KMS-11 (cell line): ENCODE results near the gene ITGB3.

Source experiments
- H2AFZ ChIP-seq: fragments of 200-600 bp; sonication (generic); 2 replicates; pipeline ENCODE4 v1.6.1; 2016; ENCODE audit warnings: antibody characterized with exemption, mixed run types, low read depth
- H3K27ac ChIP-seq: fragments of 200-600 bp; sonication (generic); 2 replicates; pipeline ENCODE4 v1.6.1; 2016; ENCODE audit warnings: mild to moderate bottlenecking, mixed run types
- H3K27me3 ChIP-seq: fragments of 200-600 bp; sonication (generic); 2 replicates; pipeline ENCODE4 v1.6.1; 2017; ENCODE audit warnings: mild to moderate bottlenecking, low read depth, mixed run types, moderate library complexity; ENCODE audit not compliant: insufficient read depth
- H3K36me3 ChIP-seq: fragments of 200-600 bp; sonication (generic); 2 replicates; pipeline ENCODE4 v1.6.1; 2017; ENCODE audit warnings: mild to moderate bottlenecking, mixed run types; ENCODE audit not compliant: insufficient read depth
- H3K4me1 ChIP-seq: fragments of 200-600 bp; sonication (generic); 2 replicates; pipeline ENCODE4 v1.6.1; 2016; ENCODE audit warnings: mild to moderate bottlenecking, low read depth, mixed run types; ENCODE audit not compliant: poor library complexity, severe bottlenecking
- H3K4me2 ChIP-seq: fragments of 200-600 bp; sonication (generic); 2 replicates; pipeline ENCODE4 v1.7.0; 2016; ENCODE audit warnings: mild to moderate bottlenecking, mixed run types
- H3K4me3 ChIP-seq: fragments of 200-600 bp; sonication (generic); IDR thresholded peaks from 2 replicates; pipeline ENCODE4 v1.6.1; 2017; ENCODE audit warnings: low read depth, low read length, mixed read lengths; ENCODE audit not compliant: insufficient read depth
- H3K79me2 ChIP-seq: fragments of 200-600 bp; sonication (generic); 2 replicates; pipeline ENCODE4 v1.6.1; 2016; ENCODE audit warnings: low read depth, mixed run types; ENCODE audit not compliant: insufficient read depth
- H3K9ac ChIP-seq: fragments of 200-600 bp; sonication (generic); 2 replicates; pipeline ENCODE4 v1.6.1; 2016; ENCODE audit warnings: mild to moderate bottlenecking, mixed run types
- H4K20me1 ChIP-seq: fragments of 200-600 bp; sonication (generic); 2 replicates; pipeline ENCODE4 v1.6.1; 2016; ENCODE audit warnings: mild to moderate bottlenecking, mixed run types; ENCODE audit not compliant: insufficient read depth
- TF ChIP-seq, protein P1 (sequence below): fragments of 200-600 bp; sonication (generic); conservative IDR thresholded peaks from 2 replicates; pipeline ENCODE4 v1.6.1; 2017; ENCODE audit warnings: low read depth, mild to moderate bottlenecking, antibody characterized with exemption, low read length, moderate library complexity, mixed read lengths

ITGB3 gene

DNA sequence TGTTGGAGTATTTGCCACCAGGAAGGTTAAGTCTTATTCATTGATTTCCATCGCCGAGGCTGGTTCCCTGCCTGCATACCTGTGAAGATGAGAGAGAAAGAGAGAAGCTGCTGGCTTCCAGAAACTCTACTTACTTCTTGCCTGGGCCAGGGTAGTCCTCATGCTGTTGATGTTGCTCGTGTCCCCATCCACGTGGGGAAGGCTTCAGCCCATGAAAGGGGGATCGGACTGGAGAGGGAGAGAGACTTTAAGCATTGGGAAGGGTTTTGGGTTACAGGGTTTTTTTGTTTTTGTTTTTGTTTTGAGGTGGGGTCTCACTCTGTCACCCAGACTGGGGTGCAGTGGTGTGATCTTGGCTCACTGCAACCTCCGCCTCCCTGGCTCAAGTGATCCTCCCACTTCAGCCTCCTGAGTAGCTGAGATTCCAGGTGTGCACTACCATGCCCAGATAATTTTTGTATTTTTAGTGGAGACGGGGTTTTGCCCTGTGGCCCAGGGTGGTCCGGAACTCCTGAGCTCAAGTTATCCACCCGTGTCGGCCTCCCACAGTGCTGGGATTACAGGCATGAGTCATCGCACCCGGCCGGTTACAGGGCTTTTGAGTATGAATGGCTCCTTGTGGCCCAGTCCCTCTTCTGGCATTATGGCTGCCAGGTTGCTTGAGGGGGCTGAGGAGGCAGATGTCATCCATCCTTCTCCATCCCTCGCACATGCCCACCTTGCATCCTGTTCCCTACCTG lies 26.6 kb downstream of the ITGB3 start:
- H3K27me3 ChIP-seq: no peaks in the 10 kb centered on the region
- H3K27ac ChIP-seq: no peak overlapping the region
- peaks cover 26% of the 10 kb centered on the region for H3K4me1 ChIP-seq
- TF ChIP-seq, protein P1, sequence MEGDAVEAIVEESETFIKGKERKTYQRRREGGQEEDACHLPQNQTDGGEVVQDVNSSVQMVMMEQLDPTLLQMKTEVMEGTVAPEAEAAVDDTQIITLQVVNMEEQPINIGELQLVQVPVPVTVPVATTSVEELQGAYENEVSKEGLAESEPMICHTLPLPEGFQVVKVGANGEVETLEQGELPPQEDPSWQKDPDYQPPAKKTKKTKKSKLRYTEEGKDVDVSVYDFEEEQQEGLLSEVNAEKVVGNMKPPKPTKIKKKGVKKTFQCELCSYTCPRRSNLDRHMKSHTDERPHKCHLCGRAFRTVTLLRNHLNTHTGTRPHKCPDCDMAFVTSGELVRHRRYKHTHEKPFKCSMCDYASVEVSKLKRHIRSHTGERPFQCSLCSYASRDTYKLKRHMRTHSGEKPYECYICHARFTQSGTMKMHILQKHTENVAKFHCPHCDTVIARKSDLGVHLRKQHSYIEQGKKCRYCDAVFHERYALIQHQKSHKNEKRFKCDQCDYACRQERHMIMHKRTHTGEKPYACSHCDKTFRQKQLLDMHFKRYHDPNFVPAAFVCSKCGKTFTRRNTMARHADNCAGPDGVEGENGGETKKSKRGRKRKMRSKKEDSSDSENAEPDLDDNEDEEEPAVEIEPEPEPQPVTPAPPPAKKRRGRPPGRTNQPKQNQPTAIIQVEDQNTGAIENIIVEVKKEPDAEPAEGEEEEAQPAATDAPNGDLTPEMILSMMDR: no peak
- H3K4me3 ChIP-seq: no peak overlapping the region
- H3K9ac ChIP-seq: no peak overlapping the region
- H2AFZ ChIP-seq: no peak overlapping the region
- no peaks in the 10 kb centered on the region for H3K79me2 ChIP-seq
- no peaks in the 10 kb centered on the region for H3K36me3 ChIP-seq
- H3K4me2 ChIP-seq: no peak overlapping the region
- no peaks in the 10 kb centered on the region for H4K20me1 ChIP-seq

DNA sequence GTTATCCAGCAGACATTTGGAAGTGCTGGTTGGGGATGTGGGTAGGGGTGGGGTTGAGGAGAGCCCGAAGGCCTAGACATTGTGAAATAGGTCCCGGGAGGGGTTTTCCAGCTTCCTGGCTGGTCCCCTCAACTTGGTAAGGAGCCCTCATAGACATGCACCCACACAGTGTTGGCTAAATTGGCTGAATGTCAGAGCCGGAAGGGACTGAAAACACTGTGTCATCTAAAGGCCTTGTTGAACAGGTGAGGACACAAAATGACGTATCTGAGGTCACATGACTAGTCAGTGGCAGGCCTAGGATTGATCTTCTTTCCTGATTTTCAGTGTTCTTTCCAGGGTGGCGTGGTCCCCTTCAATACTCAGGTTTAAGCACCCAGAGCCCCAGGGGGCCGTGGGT lies 27.6 kb downstream of the ITGB3 start:
- H3K36me3 ChIP-seq: no peaks in the 10 kb centered on the region
- no peak overlapping the region for H3K27ac ChIP-seq
- H3K4me3 ChIP-seq: no peak overlapping the region
- no peak overlapping the region for H3K4me2 ChIP-seq
- H3K79me2 ChIP-seq: no peaks in the 10 kb centered on the region
- H3K27me3 ChIP-seq: no peaks in the 10 kb centered on the region
- H2AFZ ChIP-seq: no peak overlapping the region
- TF ChIP-seq, protein P1: no peak
- H3K4me1 ChIP-seq: peaks cover 26% of the 10 kb centered on the region
- no peaks in the 10 kb centered on the region for H4K20me1 ChIP-seq
- no peak overlapping the region for H3K9ac ChIP-seq

DNA sequence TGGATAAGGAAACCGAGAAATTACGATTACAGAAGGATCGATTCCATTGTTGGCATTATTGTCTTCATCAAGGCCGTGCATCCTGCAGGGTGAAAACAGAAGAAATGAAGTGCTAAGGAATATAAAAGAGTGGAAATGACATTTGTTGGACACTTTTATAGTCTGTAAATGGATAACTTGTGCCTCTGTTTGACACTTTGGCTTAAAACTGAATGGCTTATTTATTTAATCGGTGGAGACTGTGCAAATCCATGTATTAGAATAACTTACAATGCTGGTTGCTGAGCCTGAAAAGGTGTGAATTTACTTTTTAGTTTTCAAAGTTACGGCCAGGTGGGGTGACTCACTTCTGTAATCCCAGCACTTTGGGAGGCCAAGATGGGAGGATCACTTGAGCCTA lies 31.4 kb downstream of the ITGB3 start:
- no peak overlapping the region for H3K9ac ChIP-seq
- H3K79me2 ChIP-seq: no peaks in the 10 kb centered on the region
- H3K4me2 ChIP-seq: no peak overlapping the region
- no peak overlapping the region for H3K27ac ChIP-seq
- peaks cover 2% of the 10 kb centered on the region for H3K4me1 ChIP-seq
- no peaks in the 10 kb centered on the region for H3K36me3 ChIP-seq
- no peak overlapping the region for H2AFZ ChIP-seq
- H3K4me3 ChIP-seq: no peak overlapping the region
- TF ChIP-seq, protein P1: no peak
- no peaks in the 10 kb centered on the region for H3K27me3 ChIP-seq
- H4K20me1 ChIP-seq: no peaks in the 10 kb centered on the region

DNA sequence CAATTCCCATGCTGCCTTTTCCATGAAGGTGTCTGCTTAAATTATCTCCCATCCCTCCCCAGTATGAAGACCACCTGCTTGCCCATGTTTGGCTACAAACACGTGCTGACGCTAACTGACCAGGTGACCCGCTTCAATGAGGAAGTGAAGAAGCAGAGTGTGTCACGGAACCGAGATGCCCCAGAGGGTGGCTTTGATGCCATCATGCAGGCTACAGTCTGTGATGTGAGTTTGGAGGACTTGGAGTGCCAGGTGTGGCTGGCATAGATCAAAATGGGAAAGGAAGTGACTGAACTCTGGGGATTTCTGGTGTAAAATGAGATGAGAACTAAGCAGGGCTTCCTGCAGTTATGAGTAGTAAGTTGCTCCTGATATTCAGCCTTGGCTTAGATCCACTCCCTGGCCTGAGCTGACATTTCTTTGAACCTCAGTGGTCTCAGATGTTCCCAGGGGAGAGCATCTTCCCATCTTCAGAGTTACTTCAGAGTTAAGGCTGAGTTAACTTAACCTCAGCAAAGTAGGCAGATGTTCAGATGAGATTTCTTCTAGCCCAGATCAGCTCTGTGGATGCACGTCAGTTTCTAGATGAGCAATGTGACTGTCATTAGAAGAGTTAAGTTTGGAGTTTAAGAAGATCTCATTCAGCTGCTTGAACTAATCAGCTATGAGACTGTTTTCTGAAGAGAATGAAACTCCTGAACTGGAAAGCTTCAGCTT lies 32.7 kb downstream of the ITGB3 start:
- TF ChIP-seq, protein P1: no peak

More for the DNA sequence above, 32.7 kb downstream of the ITGB3 start:
- no peak overlapping the region for H2AFZ ChIP-seq
- no peak overlapping the region for H3K9ac ChIP-seq
- H3K4me2 ChIP-seq: no peak overlapping the region
- no peak overlapping the region for H3K4me3 ChIP-seq
- no peaks in the 10 kb centered on the region for H3K36me3 ChIP-seq
- no peaks in the 10 kb centered on the region for H3K27me3 ChIP-seq
- no peak overlapping the region for H3K27ac ChIP-seq
- no peaks in the 10 kb centered on the region for H4K20me1 ChIP-seq
- H3K4me1 ChIP-seq: no peaks in the 10 kb centered on the region
- no peaks in the 10 kb centered on the region for H3K79me2 ChIP-seq
